GM12801 (cell line): ENCODE data around the gene ZSWIM7.

ENCODE experiments used
- CTCF ChIP-seq: IDR thresholded peaks from one replicate; pipeline ENCODE4 v1.5.1; 2011; ENCODE audit warnings: control low read depth; ENCODE audit not compliant: insufficient read length; ENCODE audit errors: extremely low read depth

The ZSWIM7 gene

GRCh38 chr17:16033729-16034349 is 34.3 kb upstream of the ZSWIM7 start:
- no peak for TF ChIP-seq CTCF

- TF ChIP-seq CTCF: no peak
These were observed 28.4 kb upstream of the ZSWIM7 start for GRCh38 chr17:16027708-16028584.

GRCh38 chr17:16026895-16027294 is 27.4 kb upstream of the ZSWIM7 start:
- no peak for TF ChIP-seq CTCF

GRCh38 chr17:16025202-16025601 is 25.7 kb upstream of the ZSWIM7 start:
- no peak for TF ChIP-seq CTCF

- TF ChIP-seq CTCF: no peak
These were observed 24.4 kb upstream of the ZSWIM7 start for GRCh38 chr17:16023881-16024280.

GRCh38 chr17:16019347-16019746 is 19.8 kb upstream of the ZSWIM7 start:
- TF ChIP-seq CTCF: no peak

GRCh38 chr17:16013943-16014407 is 14.5 kb upstream of the ZSWIM7 start:
- no peak for TF ChIP-seq CTCF
